Measurements from ENCODE around the gene FEZF2.

Gene FEZF2

DNA sequence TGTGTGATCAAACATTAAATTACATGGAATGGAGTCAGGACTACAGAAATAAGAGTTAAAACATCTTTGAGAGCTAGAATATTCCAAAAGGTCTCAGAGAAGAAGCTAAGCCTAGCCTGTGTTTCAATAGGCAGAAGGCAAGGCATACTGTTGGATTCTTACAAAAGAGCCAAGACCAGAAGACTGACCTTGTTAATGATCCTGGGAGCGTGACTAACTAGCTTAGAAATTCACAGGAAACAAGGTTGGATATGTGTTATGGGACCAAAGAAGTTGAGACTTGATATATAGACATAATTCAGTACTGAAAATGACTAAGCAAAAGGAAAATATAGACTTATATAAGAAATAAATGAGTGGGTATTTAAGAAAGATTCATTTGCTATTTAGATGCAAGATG lies 50.1 kb downstream of the FEZF2 start:
- Mint-ChIP-seq H3K9me3 (peaks cover under 1% of the 10 kb centered on the region), H3K4me1 (ENCODE audit: low read depth) (peaks cover 11% of the 10 kb centered on the region), H3K36me3 (ENCODE audit: low read depth) (peaks cover 9% of the 10 kb centered on the region)

More for the DNA sequence above, 50.1 kb downstream of the FEZF2 start:
- H3K27ac Mint-ChIP-seq: no peak overlapping the region
- peaks cover 21% of the 10 kb centered on the region for H3K27me3 Mint-ChIP-seq
- no peak overlapping the region for H3K4me3 Mint-ChIP-seq

Data from stimulated activated naive CD8-positive, alpha-beta T cell treated with anti-CD3 and anti-CD28 coated beads, Interleukin-15, Interleukin-2, amounts not matched to agents 100 ng/mL and 50 ng/mL, for 24 hours (primary cell).